Hepatocyte (in vitro differentiated cells): ENCODE data around the gene RABGGTA. TPM values are rescaled to one million over a fixed set of nuclear protein-coding genes. Genes with fewer than 3 reads are reported as not detected.

Experiments
- DNase-seq: peaks from one replicate; pipeline ENCODE4 v3.0.0-alpha.2; 2016; ENCODE audit warnings: low spot score
- H2AFZ ChIP-seq: fragments of 200-600 bp; sonication (generic); 2 replicates; pipeline ENCODE4 v1.6.0; 2016; ENCODE audit warnings: antibody characterized with exemption, mild to moderate bottlenecking
- H3K27ac ChIP-seq: fragments of 200-600 bp; sonication (generic); 2 replicates; pipeline ENCODE4 v1.5.1; 2016; ENCODE audit warnings: mild to moderate bottlenecking
- H3K27me3 ChIP-seq: fragments of 200-600 bp; sonication (generic); 2 replicates; pipeline ENCODE4 v1.6.1; 2016
- H3K36me3 ChIP-seq: fragments of 200-600 bp; sonication (generic); replicated peaks from 2 replicates; pipeline ENCODE4 v1.5.1; 2016; ENCODE audit warnings: low read depth; ENCODE audit not compliant: insufficient read depth
- H3K4me1 ChIP-seq: fragments of 200-600 bp; sonication (generic); 2 replicates; pipeline ENCODE4 v1.5.1; 2016; ENCODE audit warnings: mild to moderate bottlenecking, moderate library complexity; ENCODE audit not compliant: insufficient read depth
- H3K4me2 ChIP-seq: fragments of 200-600 bp; sonication (generic); 2 replicates; pipeline ENCODE4 v1.6.0; 2016
- H3K4me3 ChIP-seq: fragments of 200-600 bp; sonication (generic); 2 replicates; pipeline ENCODE4 v1.5.1; 2016; ENCODE audit warnings: mild to moderate bottlenecking
- H3K79me2 ChIP-seq: fragments of 200-600 bp; sonication (generic); 2 replicates; pipeline ENCODE4 v1.6.0; 2017; ENCODE audit warnings: mild to moderate bottlenecking
- H3K9me2 ChIP-seq: fragments of 200-600 bp; sonication (generic); replicated peaks from 2 replicates; pipeline ENCODE4 v1.6.0; 2017; ENCODE audit warnings: mild to moderate bottlenecking; ENCODE audit not compliant: insufficient read depth
- H3K9me3 ChIP-seq: fragments of 200-600 bp; sonication (generic); 2 replicates; pipeline ENCODE4 v1.5.1; 2016; ENCODE audit warnings: low read depth, mild to moderate bottlenecking
- H4K20me1 ChIP-seq: fragments of 200-600 bp; sonication (generic); 2 replicates; pipeline ENCODE4 v1.6.0; 2016; ENCODE audit warnings: mild to moderate bottlenecking; ENCODE audit not compliant: insufficient read depth, poor library complexity, severe bottlenecking
- EZH2 ChIP-seq: fragments of 200-600 bp; sonication (generic); IDR thresholded peaks from 2 replicates; pipeline ENCODE4 v1.6.1; 2016; ENCODE audit warnings: antibody characterized with exemption, mild to moderate bottlenecking, borderline replicate concordance
- EZH2phosphoT487 ChIP-seq: fragments of 200-600 bp; sonication (generic); IDR thresholded peaks from one replicate; pipeline ENCODE4 v1.6.1; 2018; ENCODE audit warnings: antibody characterized with exemption, mild to moderate bottlenecking, low read depth, moderate library complexity; ENCODE audit not compliant: unreplicated experiment, severe bottlenecking
- WGBS: methylation state at CpG from one replicate; pipeline ENCODE4 v1.1.6; 2016; ENCODE audit warnings: low lambda C conversion rate; ENCODE audit errors: missing lambda C conversion rate; 5-methylcytosine and 5-hydroxymethylcytosine counted together
- polyA plus RNA-seq: library from polyadenylated mRNA; unstranded; fragments of >200 nt; fragmentation: Nextera tagmentation; extraction: Ambion mirVana; gene quantifications from 2 replicates; pipeline ENCODE4 v1.2.1, GENCODE V29; 2016
- total RNA-seq: library from RNA; depleted of rRNA; stranded (reverse); fragments of >200 nt; gene quantifications from 2 replicates; pipeline ENCODE4 v1.2.3, GENCODE V29; 2014
- TF ChIP-seq, protein P1 (sequence below): fragments of 200-600 bp; sonication (generic); IDR thresholded peaks from 2 replicates; pipeline ENCODE4 v1.5.1; 2016; ENCODE audit warnings: antibody characterized with exemption, mild to moderate bottlenecking; ENCODE audit not compliant: poor library complexity

Gene RABGGTA
- total and polyA plus RNA-seq, 2 experiments from 2014 or later: 18.2 to 36.0 TPM

DNA sequence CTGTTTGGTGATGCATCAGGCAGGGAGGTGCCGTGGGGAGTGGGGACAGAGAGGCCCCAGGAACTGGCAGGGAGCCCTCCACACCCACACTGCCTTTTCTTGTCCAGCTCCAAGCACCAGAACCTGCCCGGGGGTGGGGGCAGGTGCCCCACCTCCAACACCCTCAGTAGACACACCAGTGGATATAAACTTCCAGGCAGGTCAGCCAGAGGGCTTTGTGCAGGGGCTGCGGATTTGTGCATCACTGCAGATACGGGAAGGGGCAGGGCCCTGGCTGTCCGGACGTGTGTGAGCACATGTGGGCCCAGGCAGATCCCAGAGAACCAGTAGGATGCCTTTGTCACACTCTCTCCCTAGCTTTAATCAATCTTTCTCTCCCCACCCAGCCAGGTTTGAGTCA is 7.1 kb downstream of the RABGGTA start:
- Histone ChIP-seq H3K36me3 (no peaks in the 10 kb centered on the region), H3K9me2 (no peaks in the 10 kb centered on the region), H2AFZ (no peak overlapping the region), H3K4me3 (no peak overlapping the region), H3K4me1 (no peaks in the 10 kb centered on the region), H3K9me3 (no peaks in the 10 kb centered on the region), H3K79me2 (no peaks in the 10 kb centered on the region), H3K27me3 (no peaks in the 10 kb centered on the region), H3K27ac (no peak overlapping the region), H4K20me1 (no peaks in the 10 kb centered on the region), H3K4me2 (no peak overlapping the region)
- 77% methylated on average over 6 of the region's 6 CpGs for WGBS
- TF ChIP-seq EZH2phosphoT487 (no peak), EZH2 (no peak)
- TF ChIP-seq, protein P1, sequence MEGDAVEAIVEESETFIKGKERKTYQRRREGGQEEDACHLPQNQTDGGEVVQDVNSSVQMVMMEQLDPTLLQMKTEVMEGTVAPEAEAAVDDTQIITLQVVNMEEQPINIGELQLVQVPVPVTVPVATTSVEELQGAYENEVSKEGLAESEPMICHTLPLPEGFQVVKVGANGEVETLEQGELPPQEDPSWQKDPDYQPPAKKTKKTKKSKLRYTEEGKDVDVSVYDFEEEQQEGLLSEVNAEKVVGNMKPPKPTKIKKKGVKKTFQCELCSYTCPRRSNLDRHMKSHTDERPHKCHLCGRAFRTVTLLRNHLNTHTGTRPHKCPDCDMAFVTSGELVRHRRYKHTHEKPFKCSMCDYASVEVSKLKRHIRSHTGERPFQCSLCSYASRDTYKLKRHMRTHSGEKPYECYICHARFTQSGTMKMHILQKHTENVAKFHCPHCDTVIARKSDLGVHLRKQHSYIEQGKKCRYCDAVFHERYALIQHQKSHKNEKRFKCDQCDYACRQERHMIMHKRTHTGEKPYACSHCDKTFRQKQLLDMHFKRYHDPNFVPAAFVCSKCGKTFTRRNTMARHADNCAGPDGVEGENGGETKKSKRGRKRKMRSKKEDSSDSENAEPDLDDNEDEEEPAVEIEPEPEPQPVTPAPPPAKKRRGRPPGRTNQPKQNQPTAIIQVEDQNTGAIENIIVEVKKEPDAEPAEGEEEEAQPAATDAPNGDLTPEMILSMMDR: no peak
- DNase-seq: no peak

DNA sequence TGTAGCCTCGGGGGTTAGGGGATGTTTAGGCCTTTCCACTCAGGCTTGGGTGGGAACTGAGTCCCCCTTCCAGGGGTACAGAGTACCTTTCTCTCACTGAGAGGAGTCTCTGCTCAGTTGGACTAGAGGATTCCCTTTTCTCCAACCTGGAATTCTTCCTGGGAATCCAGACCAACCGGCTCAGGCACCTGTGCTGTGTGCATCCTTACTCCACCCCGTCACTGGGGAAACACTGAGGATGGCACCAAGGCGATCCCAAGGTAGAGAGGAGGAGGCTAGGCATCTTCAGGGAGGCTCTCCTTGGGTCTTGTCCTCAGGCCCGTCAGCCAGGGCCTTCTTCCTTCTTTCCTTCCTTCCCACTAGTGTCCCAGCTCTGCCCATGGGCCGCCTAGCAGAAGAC is 7.5 kb downstream of the RABGGTA start:
- no peak overlapping the region for H3K4me3 ChIP-seq
- H4K20me1 ChIP-seq: no peaks in the 10 kb centered on the region
- H3K79me2 ChIP-seq: no peaks in the 10 kb centered on the region
- H3K4me1 ChIP-seq: no peaks in the 10 kb centered on the region
- TF ChIP-seq EZH2 (no peak), EZH2phosphoT487 (no peak)
- TF ChIP-seq, protein P1: no peak
- H3K4me2 ChIP-seq: no peak overlapping the region
- no peak overlapping the region for H2AFZ ChIP-seq
- no peak overlapping the region for H3K27ac ChIP-seq
- no peaks in the 10 kb centered on the region for H3K36me3 ChIP-seq
- no peak for DNase-seq
- 77% methylated on average over 6 of the region's 6 CpGs for WGBS
- H3K27me3 ChIP-seq: no peaks in the 10 kb centered on the region
- no peaks in the 10 kb centered on the region for H3K9me3 ChIP-seq
- H3K9me2 ChIP-seq: no peaks in the 10 kb centered on the region

DNA sequence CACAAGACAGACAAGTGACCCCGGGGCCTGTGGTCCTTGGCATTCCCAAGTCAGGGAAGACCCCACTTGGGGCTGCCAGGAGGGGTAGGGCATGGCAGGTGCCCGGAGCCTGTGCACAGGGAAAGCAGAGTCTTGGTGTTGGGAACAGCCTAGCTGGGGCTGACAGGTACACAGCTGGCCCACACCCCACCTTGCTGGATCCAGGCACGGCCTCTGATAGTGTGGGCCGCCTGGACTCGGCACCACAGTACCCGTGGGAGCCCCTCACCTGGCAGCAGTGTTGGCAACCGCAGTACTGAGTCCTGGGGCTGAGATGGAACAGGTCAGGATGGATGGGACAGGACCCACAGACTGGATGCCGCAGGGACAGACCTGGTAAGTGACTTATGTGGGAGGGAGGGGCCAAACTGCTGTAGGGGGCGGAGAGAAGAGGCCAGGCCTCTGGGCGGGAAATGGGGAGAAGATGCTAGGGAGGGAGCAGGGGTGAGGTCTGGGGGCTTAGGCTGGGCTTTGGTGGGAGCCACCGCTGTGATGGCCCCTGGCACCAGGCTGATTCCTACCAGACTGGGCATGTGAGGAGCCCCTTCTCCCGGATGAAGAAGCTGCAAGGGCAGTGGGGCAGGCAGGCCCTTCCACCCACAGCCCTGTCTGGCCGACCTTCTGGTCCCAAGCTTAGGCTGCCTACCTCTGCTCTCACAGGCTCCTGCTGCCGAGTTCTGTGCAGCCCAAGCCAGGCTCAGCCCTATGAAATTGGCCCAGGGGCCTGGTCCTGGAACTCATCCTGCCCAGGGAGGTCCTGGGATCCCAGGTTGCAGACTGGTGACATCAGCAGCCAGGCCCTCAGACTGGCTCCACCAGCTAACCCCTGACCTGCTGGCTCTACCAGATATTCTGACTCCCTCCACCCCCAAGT is 8.3 kb downstream of the RABGGTA start, which contains the start of gene TGM1:
TSS of gene TGM1 (minus strand) at position 357 of the 913 bp plus-strand sequence. CDS start 825 bp downstream, outside the sequence.
- Histone ChIP-seq H3K4me1 (no peaks in the 10 kb centered on the region), H4K20me1 (no peaks in the 10 kb centered on the region), H3K27me3 (no peaks in the 10 kb centered on the region), H2AFZ (no peak within 1 kb of the TSS), H3K9me2 (no peaks in the 10 kb centered on the region), H3K9me3 (no peaks in the 10 kb centered on the region), H3K27ac (no peak within 1 kb of the TSS), H3K36me3 (no peaks in the 10 kb centered on the region), H3K4me2 (no peak within 1 kb of the TSS), H3K4me3 (no peak within 1 kb of the TSS), H3K79me2 (no peaks in the 10 kb centered on the region)
- DNase-seq: no peak
- TF ChIP-seq, protein P1: no peak
- no peak for TF ChIP-seq EZH2phosphoT487
- no peak for TF ChIP-seq EZH2
- 67% methylated on average over 11 of the region's 14 CpGs for WGBS
